GM12878 (cell line): Measurements from ENCODE around the gene RHPN2. TPM values are rescaled to one million over a fixed set of nuclear protein-coding genes. Genes with fewer than 3 reads are reported as not detected.

Experiments
- ATAC-seq: fragments of 200-7000 bp; cut with Tn5 transposase; 3 replicates; pipeline ENCODE4 v1.9.1; 2020; ENCODE audit warnings: mild to moderate bottlenecking, moderate library complexity
- BruUV-seq: library from RNA; stranded (reverse); fragments of 400-500 nt; replicated peaks from 2 replicates; lab custom pipeline; 2021; lab: Mats Ljungman, UMichigan
- CTCF ChIA-PET: fragments of 300-600 bp; sonication (Branson Sonifier 250); formaldehyde crosslinking; extraction: SDS; loops from one replicate; lab custom pipeline; 2021; ENCODE audit warnings: inconsistent platforms; lab: Yijun Ruan, JAX
- POLR2A ChIA-PET: fragments of 350-600 bp; formaldehyde crosslinking; extraction: SDS; loops from one replicate; lab custom pipeline; 2021; ENCODE audit warnings: inconsistent platforms; lab: Charles Lee
- RAD21 ChIA-PET: fragments of 300-600 bp; sonication (Branson Sonifier 250); formaldehyde crosslinking; loops from one replicate; lab custom pipeline; 2023; ENCODE audit warnings: antibody characterized with exemption; ENCODE audit not compliant: unreplicated experiment; lab: Charles Lee
- SMC1A ChIA-PET: fragments of 300-600 bp; sonication (Branson Sonifier 250); formaldehyde crosslinking; loops from one replicate; lab custom pipeline; 2023; ENCODE audit not compliant: unreplicated experiment, uncharacterized antibody; lab: Charles Lee
- DNase-seq: peaks from one replicate; pipeline ENCODE4 v3.0.0-alpha.2; 2011; ENCODE audit warnings: low read depth, low spot score
- FAIRE-seq: peaks from 3 replicates; lab custom pipeline; 2011; peaks lifted over from hg19 to GRCh38; lab: Jason Lieb, UNC
- H2AFZ ChIP-seq: 2 replicates; pipeline ENCODE4 v1.6.0; 2011; ENCODE audit warnings: low read depth, low read length, control low read depth; ENCODE audit not compliant: control insufficient read depth
- H3K27ac ChIP-seq: 2 replicates; pipeline ENCODE4 v1.5.1; 2011; ENCODE audit warnings: control low read depth; ENCODE audit not compliant: control insufficient read depth, insufficient read depth
- H3K27me3 ChIP-seq, 2 experiments: replicated peaks in 1 of 2; 2 replicates each; pipeline versions ENCODE4 v1.6.0 to v1.6.1; 2011; ENCODE audit warnings: low read length in 1 of 2; ENCODE audit not compliant: control insufficient read depth in 2 of 2, insufficient read depth in 2 of 2
- H3K36me3 ChIP-seq, 2 experiments: 2 replicates each; pipeline ENCODE4 v1.5.1; 2011; ENCODE audit warnings: low read length in 1 of 2; ENCODE audit not compliant: control insufficient read depth in 2 of 2, insufficient read depth in 2 of 2
- H3K4me1 ChIP-seq: 2 replicates; pipeline ENCODE4 v1.6.1; 2011; ENCODE audit warnings: mild to moderate bottlenecking, low read length, moderate library complexity, mixed read lengths; ENCODE audit not compliant: control insufficient read depth, insufficient read depth
- H3K4me2 ChIP-seq: 2 replicates; pipeline ENCODE4 v1.6.0; 2011; ENCODE audit warnings: control low read depth; ENCODE audit not compliant: control insufficient read depth, insufficient read depth
- H3K4me3 ChIP-seq: fragments of 200-600 bp; sonication (generic); 2 replicates; pipeline ENCODE4 v1.5.1; 2016
- H3K79me2 ChIP-seq: 2 replicates; pipeline ENCODE4 v1.6.0; 2011; ENCODE audit warnings: low read length; ENCODE audit not compliant: control insufficient read depth, insufficient read depth
- H3K9ac ChIP-seq: 2 replicates; pipeline ENCODE4 v1.8.0; 2011; ENCODE audit warnings: low read length, control low read depth, mixed read lengths; ENCODE audit not compliant: control insufficient read depth, insufficient read depth
- H3K9me3 ChIP-seq: replicated peaks from 3 replicates; pipeline ENCODE4 v1.5.1; 2011; ENCODE audit warnings: mild to moderate bottlenecking, low read length; ENCODE audit not compliant: control insufficient read depth, insufficient read depth
- H4K20me1 ChIP-seq: 2 replicates; pipeline ENCODE4 v1.6.0; 2011; ENCODE audit not compliant: control insufficient read depth, insufficient read depth
- BACH1 ChIP-seq: fragments of 450-650 bp; IDR thresholded peaks from 2 replicates; pipeline ENCODE4 v1.6.1; 2017; ENCODE audit warnings: mild to moderate bottlenecking, borderline replicate concordance
- CBX3 ChIP-seq: fragments of 200-600 bp; sonication (generic); IDR thresholded peaks from 2 replicates; pipeline ENCODE4 v1.6.1; 2016; ENCODE audit warnings: low read depth, borderline replicate concordance
- EP300 ChIP-seq, 2 experiments: fragments of 150-350 bp in 1 of 2; IDR thresholded peaks; 2 replicates each; pipeline ENCODE4 v1.6.1; 2011 to 2012; ENCODE audit warnings: low read depth in 2 of 2, low read length in 2 of 2, borderline replicate concordance in 1 of 2, improper control_type of control experiment in 1 of 2, inconsistent platforms in 1 of 2; ENCODE audit not compliant: control insufficient read depth in 1 of 2
- FOXM1 ChIP-seq: IDR thresholded peaks from 2 replicates; pipeline ENCODE4 v1.6.1; 2012; ENCODE audit warnings: low read depth, mild to moderate bottlenecking, inconsistent platforms, low read length, moderate library complexity
- MEF2B ChIP-seq: fragments of 450-650 bp; IDR thresholded peaks from 2 replicates; pipeline ENCODE4 v1.6.1; 2018; ENCODE audit warnings: mild to moderate bottlenecking, moderate library complexity; ENCODE audit not compliant: partially characterized antibody, poor library complexity, severe bottlenecking
- MXI1 ChIP-seq: fragments of 150-350 bp; IDR thresholded peaks from 2 replicates; pipeline ENCODE4 v1.6.1; 2011; ENCODE audit warnings: low read depth, mild to moderate bottlenecking, inconsistent platforms, low read length, improper control_type of control experiment
- MYB ChIP-seq: fragments of 150-350 bp; IDR thresholded peaks from 2 replicates; pipeline ENCODE4 v1.6.1; 2014; ENCODE audit warnings: mild to moderate bottlenecking, low read depth, low read length, borderline replicate concordance
- RBBP5 ChIP-seq: fragments of 200-600 bp; sonication (generic); conservative IDR thresholded peaks from 2 replicates; pipeline ENCODE4 v1.6.1; 2016
- SIX5 ChIP-seq: IDR thresholded peaks from 2 replicates; pipeline ENCODE4 v1.6.1; 2011; ENCODE audit warnings: mild to moderate bottlenecking, low read depth, low read length, moderate library complexity; ENCODE audit not compliant: severe bottlenecking
- SMAD1 ChIP-seq: fragments of 450-650 bp; IDR thresholded peaks from 2 replicates; pipeline ENCODE4 v1.6.1; 2018; ENCODE audit warnings: mild to moderate bottlenecking, low read depth; ENCODE audit not compliant: partially characterized antibody
- SMARCA5 ChIP-seq: fragments of 450-650 bp; IDR thresholded peaks from 2 replicates; pipeline ENCODE4 v1.6.1; 2017; ENCODE audit warnings: mild to moderate bottlenecking
- TCF12 ChIP-seq: IDR thresholded peaks from 2 replicates; pipeline ENCODE4 v1.6.1; 2011; ENCODE audit warnings: low read depth, mild to moderate bottlenecking, low read length
- ZNF24 ChIP-seq: fragments of 450-650 bp; IDR thresholded peaks from 2 replicates; pipeline ENCODE4 v1.6.1; 2017; ENCODE audit warnings: antibody characterized with exemption, mild to moderate bottlenecking
- WGBS: methylation state at CpG from one replicate; pipeline ENCODE4 v1.1.6; 2016; ENCODE audit warnings: low lambda C conversion rate; ENCODE audit not compliant: insufficient replicate concordance, insufficient coverage; ENCODE audit errors: missing lambda C conversion rate; 5-methylcytosine and 5-hydroxymethylcytosine counted together
- in situ Hi-C: fragments of 300-500 bp; cut with MboI; formaldehyde crosslinking; loops from 9 replicates; pipeline ENCODE4 v1.14.3; 2018; ENCODE audit warnings: mixed read lengths
- intact Hi-C: fragments of 100-400 bp; cut with micrococcal nuclease; formaldehyde crosslinking; loops from one replicate; pipeline ENCODE4 v1.14.2; 2022; ENCODE audit not compliant: unreplicated experiment
- polyA plus RNA-seq, 11 experiments: library from polyadenylated mRNA; depleted of rRNA in 4 of 11; unstranded in 6 of 11; stranded (reverse) in 5 of 11; fragments of >200 nt; fragmentation: Nextera tagmentation in 4 of 11; fragmentation: Illumina TruSeq in 1 of 11; extraction: Ambion mirVana in 4 of 11; extraction: Trizol in 1 of 11; gene quantifications; 1 replicate in 1 of 11; 2 replicates in 10 of 11; pipeline versions ENCODE4 v1.2.1 to v1.2.3, GENCODE V29; 2011 to 2016; ENCODE audit warnings: inconsistent platforms in 2 of 11, missing spikeins in 2 of 11, low read depth in 1 of 11
- total RNA-seq, 4 experiments: library from RNA; depleted of rRNA in 3 of 4; stranded (reverse); fragments of >200 nt in 3 of 4; fragmentation: Illumina TruSeq in 1 of 4; extraction: Trizol in 1 of 4; gene quantifications; 2 replicates each; pipeline versions ENCODE4 v1.2.1 to v1.2.3, GENCODE V29; 2013 to 2021
- TF ChIP-seq, protein P1 (sequence below): IDR thresholded peaks from 2 replicates; pipeline ENCODE4 v1.6.1; 2011; ENCODE audit warnings: low read depth, low read length, improper control_type of control experiment, borderline replicate concordance
- TF ChIP-seq, protein P2 (sequence below): fragments of 450-650 bp; IDR thresholded peaks from 2 replicates; pipeline ENCODE4 v1.6.1; 2016; ENCODE audit warnings: mild to moderate bottlenecking

RHPN2 gene
- total and polyA plus RNA-seq, 10 of the 15 experiments (the other 5 are each of a cell fraction or from before 2014, with no cell fraction given) = 0.71 to 7.4 (median 3.7) TPM

DNA sequence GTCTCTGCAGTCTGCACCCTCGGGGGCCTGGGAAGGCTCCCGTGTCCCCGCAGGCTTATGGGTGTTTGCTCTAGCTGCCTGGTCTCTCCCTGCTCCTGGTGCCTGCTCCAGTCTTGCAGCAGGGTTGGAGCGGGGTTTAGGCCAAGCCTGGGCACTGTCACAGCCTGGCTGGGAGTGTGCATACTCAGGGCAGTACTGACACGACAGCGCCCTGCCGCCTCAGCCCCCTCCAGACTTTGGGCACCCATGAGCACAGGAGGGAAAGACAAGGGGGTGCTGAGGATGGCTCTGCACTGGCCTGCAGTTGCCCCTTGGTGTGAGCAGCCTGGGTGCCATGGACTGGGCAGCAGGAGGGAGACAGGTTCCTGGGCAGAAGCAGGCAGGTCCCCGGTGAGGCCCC lies 128.6 kb downstream of the RHPN2 start (continued):
- TF ChIP-seq TCF12 (no peak), EP300 (IDR thresholded peaks at IDR 0.05; ENCODE audit: borderline replicate concordance in 1 of 2, control insufficient read depth in 1 of 2, low read depth in 2 of 2, low read length in 2 of 2) (no peak)

DNA sequence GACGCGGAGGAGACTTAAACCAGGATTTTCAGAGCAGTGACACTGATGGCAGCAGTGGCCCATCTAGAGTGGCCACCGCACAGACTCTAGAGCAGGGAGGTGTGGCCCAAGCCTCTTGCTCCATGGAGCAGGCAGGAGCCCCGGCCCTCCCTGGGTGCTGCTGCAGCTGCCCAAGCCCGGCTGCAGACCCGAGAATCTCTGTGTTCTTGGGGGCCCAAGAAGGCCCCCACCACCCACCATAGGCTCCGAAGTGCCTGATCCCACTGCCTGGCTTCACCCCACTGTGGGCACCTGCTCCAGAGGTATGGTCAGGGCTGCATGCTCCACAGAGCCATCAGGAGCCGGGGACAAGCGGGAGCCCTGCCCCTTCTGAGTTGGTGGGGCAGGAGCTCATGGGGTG lies 129.1 kb downstream of the RHPN2 start:
- no peak overlapping the region for H3K9ac ChIP-seq
- no peak overlapping the region for H3K27ac ChIP-seq
- POLR2A ChIA-PET = no interaction called here
- H3K27me3 ChIP-seq = no peaks in the 10 kb centered on the region
- H2AFZ ChIP-seq = no peak overlapping the region
- intact Hi-C loops (no loop called here), in situ Hi-C loops (no loop called here)
- no peak overlapping the region for H3K4me3 ChIP-seq
- SMC1A ChIA-PET = no interaction called here
- no peak for DNase-seq
- BruUV-seq = no TSS peak
- no peaks in the 10 kb centered on the region for H3K4me1 ChIP-seq
- no peak for ATAC-seq
- CTCF ChIA-PET = no interaction called here
- H4K20me1 ChIP-seq = no peaks in the 10 kb centered on the region
- H3K36me3 ChIP-seq = no peaks in the 10 kb centered on the region
- RAD21 ChIA-PET = no interaction called here
- FAIRE-seq = no peak
- H3K4me2 ChIP-seq = no peak overlapping the region
- no peaks in the 10 kb centered on the region for H3K79me2 ChIP-seq
- TF ChIP-seq BACH1 (no peak), FOXM1 (no peak)
- WGBS = 89% methylated on average over 9 of the region's 9 CpGs
- no peaks in the 10 kb centered on the region for H3K9me3 ChIP-seq

DNA sequence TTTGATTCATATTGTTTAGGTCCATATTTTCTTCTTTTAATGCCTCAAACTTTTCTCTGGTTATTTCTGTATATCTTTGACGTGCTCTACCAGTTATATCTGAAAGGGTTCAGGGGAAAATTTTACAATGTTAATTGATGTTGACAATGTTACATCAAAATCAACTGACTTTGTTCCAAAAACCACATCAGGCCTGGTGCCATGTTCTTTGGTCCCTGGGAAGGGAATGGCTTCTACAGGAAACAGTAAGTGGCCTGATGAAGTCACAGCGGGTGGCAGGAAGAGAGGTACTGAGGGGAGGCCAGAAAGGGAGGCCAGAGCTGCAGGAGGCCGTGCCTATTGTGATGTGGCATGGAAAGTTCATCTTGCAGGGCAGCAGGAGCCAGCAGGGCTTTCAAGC lies 131.1 kb downstream of the RHPN2 start:
- Histone ChIP-seq H3K4me2 (no peak overlapping the region), H3K9ac (no peak overlapping the region), H4K20me1 (no peaks in the 10 kb centered on the region), H3K9me3 (no peaks in the 10 kb centered on the region; the same call in 2 of the 3 replicates), H3K4me1 (no peaks in the 10 kb centered on the region), H3K27ac (no peak overlapping the region), H3K4me3 (no peak overlapping the region), H3K36me3 (no peaks in the 10 kb centered on the region; a peak in 1 of 4 replicates), H2AFZ (no peak overlapping the region), H3K79me2 (no peaks in the 10 kb centered on the region), H3K27me3 (no peaks in the 10 kb centered on the region)
- BruUV-seq = no TSS peak
- in situ Hi-C loops = no loop called here
- ChIA-PET CTCF (no interaction called here), RAD21 (no interaction called here), POLR2A (no interaction called here), SMC1A (interaction anchor here (1.3 kb wide), 1 partner anchor 12 kb away, joined by 3 read pairs; no protein-coding TSS in a partner anchor)
- intact Hi-C loops = no loop called here
- DNase-seq (no peak), FAIRE-seq (no peak), ATAC-seq (no peak)
- 61% methylated on average over 3 of the region's 3 CpGs for WGBS
- TF ChIP-seq, protein P1, sequence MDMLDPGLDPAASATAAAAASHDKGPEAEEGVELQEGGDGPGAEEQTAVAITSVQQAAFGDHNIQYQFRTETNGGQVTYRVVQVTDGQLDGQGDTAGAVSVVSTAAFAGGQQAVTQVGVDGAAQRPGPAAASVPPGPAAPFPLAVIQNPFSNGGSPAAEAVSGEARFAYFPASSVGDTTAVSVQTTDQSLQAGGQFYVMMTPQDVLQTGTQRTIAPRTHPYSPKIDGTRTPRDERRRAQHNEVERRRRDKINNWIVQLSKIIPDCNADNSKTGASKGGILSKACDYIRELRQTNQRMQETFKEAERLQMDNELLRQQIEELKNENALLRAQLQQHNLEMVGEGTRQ = no peak
- no peak for TF ChIP-seq MYB
- no peak for TF ChIP-seq MXI1
- TF ChIP-seq SIX5 = no peak
- TF ChIP-seq CBX3 = no peak
- TF ChIP-seq SMAD1 = no peak
- TF ChIP-seq RBBP5 = no peak
- TF ChIP-seq MEF2B = no peak
- TF ChIP-seq ZNF24 = no peak
- TF ChIP-seq SMARCA5 = no peak
- TF ChIP-seq, protein P2, sequence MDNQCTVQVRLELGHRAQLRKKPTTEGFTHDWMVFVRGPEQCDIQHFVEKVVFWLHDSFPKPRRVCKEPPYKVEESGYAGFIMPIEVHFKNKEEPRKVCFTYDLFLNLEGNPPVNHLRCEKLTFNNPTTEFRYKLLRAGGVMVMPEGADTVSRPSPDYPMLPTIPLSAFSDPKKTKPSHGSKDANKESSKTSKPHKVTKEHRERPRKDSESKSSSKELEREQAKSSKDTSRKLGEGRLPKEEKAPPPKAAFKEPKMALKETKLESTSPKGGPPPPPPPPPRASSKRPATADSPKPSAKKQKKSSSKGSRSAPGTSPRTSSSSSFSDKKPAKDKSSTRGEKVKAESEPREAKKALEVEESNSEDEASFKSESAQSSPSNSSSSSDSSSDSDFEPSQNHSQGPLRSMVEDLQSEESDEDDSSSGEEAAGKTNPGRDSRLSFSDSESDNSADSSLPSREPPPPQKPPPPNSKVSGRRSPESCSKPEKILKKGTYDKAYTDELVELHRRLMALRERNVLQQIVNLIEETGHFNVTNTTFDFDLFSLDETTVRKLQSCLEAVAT = no peak
